HepG2 (cell line): ENCODE results near the gene NACC2. TPM values are rescaled to one million over a fixed set of nuclear protein-coding genes. Genes with fewer than 3 reads are reported as not detected.

Source experiments
- ATAC-seq: fragments of 200-7000 bp; cut with Tn5 transposase; 3 replicates; pipeline ENCODE4 v1.9.1; 2020; ENCODE audit warnings: mild to moderate bottlenecking, moderate library complexity
- BruUV-seq: library from RNA; stranded (reverse); fragments of 400-500 nt; replicated peaks from 2 replicates; lab custom pipeline; 2021; lab: Mats Ljungman, UMichigan
- CTCF ChIA-PET: fragments of 300-600 bp; formaldehyde crosslinking; extraction: SDS; loops from one replicate; lab custom pipeline; 2021; ENCODE audit warnings: low total read pairs, inconsistent platforms, low intra/inter-chr PET ratio; lab: Yijun Ruan, JAX
- POLR2A ChIA-PET: fragments of 350-600 bp; sonication (Branson Sonifier 250); formaldehyde crosslinking; loops from one replicate; lab custom pipeline; 2020; ENCODE audit warnings: antibody characterized with exemption, inconsistent platforms; lab: Yijun Ruan, JAX
- DNase-seq: peaks from one replicate; pipeline ENCODE4 v3.0.0-alpha.2; 2015; ENCODE audit warnings: low spot score
- FAIRE-seq: peaks from 3 replicates; lab custom pipeline; 2011; peaks lifted over from hg19 to GRCh38; lab: Jason Lieb, UNC
- H2AFZ ChIP-seq: one replicate; pipeline ENCODE4 v1.6.1; 2011; ENCODE audit warnings: low read length, inconsistent platforms
- H3K27ac ChIP-seq: fragments of 300-600 bp; 3 replicates; pipeline ENCODE4 v1.8.0; 2011; ENCODE audit warnings: mixed run types, mild to moderate bottlenecking, mixed read lengths, low read length, inconsistent platforms; ENCODE audit not compliant: insufficient read depth; ENCODE audit errors: extremely low read length
- H3K27me3 ChIP-seq, 2 experiments: fragments of 200-600 bp in 1 of 2; 2 replicates in 1 of 2; 3 replicates in 1 of 2; pipeline versions ENCODE4 v1.6.0 to v1.8.0; 2011; ENCODE audit warnings: low read length in 2 of 2, mild to moderate bottlenecking in 2 of 2, moderate library complexity in 2 of 2, inconsistent platforms in 1 of 2; ENCODE audit not compliant: insufficient read depth in 2 of 2, control insufficient read depth in 1 of 2
- H3K36me3 ChIP-seq, 2 experiments: fragments of 200-600 bp in 1 of 2; replicated peaks in 1 of 2; 2 replicates in 1 of 2; 3 replicates in 1 of 2; pipeline versions ENCODE4 v1.5.1 to v1.8.0; 2011; ENCODE audit warnings: low read length in 2 of 2, inconsistent platforms in 1 of 2; ENCODE audit not compliant: insufficient read depth in 2 of 2, control insufficient read depth in 1 of 2
- H3K4me1 ChIP-seq: 2 replicates; pipeline ENCODE4 v1.5.1; 2012; ENCODE audit warnings: low read length, inconsistent platforms; ENCODE audit not compliant: insufficient read depth
- H3K4me2 ChIP-seq: 2 replicates; pipeline ENCODE4 v1.6.0; 2011; ENCODE audit warnings: low read depth, low read length, inconsistent platforms
- H3K4me3 ChIP-seq, 3 experiments: fragments of 200-600 bp in 1 of 3; sonication (generic), shearing (Covaris generic) in 1 of 3; replicated peaks in 1 of 3; 2 replicates each; pipeline ENCODE4 v1.5.1; 2011 to 2016; ENCODE audit warnings: low read length in 3 of 3, inconsistent platforms in 2 of 3, low read depth in 2 of 3, mild to moderate bottlenecking in 2 of 3, control low read depth in 1 of 3, mixed read lengths in 1 of 3; ENCODE audit not compliant: insufficient read depth in 1 of 3
- H3K79me2 ChIP-seq: one replicate; pipeline ENCODE4 v1.6.1; 2011; ENCODE audit warnings: low read length, inconsistent platforms; ENCODE audit not compliant: insufficient read depth
- H3K9ac ChIP-seq: 2 replicates; pipeline ENCODE4 v1.6.0; 2011; ENCODE audit warnings: mild to moderate bottlenecking, low read depth, low read length, inconsistent platforms; ENCODE audit not compliant: insufficient read depth
- H3K9me3 ChIP-seq: 2 replicates; pipeline ENCODE4 v1.5.1; 2012; ENCODE audit warnings: mild to moderate bottlenecking, low read length
- H4K20me1 ChIP-seq: 2 replicates; pipeline ENCODE4 v1.6.0; 2011; ENCODE audit warnings: inconsistent platforms, mild to moderate bottlenecking, low read length, moderate library complexity; ENCODE audit not compliant: insufficient read depth
- EEA1 ChIP-seq: sonication (generic); formaldehyde crosslinking; IDR thresholded peaks from 2 replicates; pipeline ENCODE4 v1.5.1; 2020; ENCODE audit warnings: mild to moderate bottlenecking, missing genetic modification reagents, borderline replicate concordance
- ESRRA ChIP-seq: sonication (generic); formaldehyde crosslinking; IDR thresholded peaks from 2 replicates; pipeline ENCODE4 v1.5.1; 2020; ENCODE audit warnings: mild to moderate bottlenecking, low read depth, missing genetic modification reagents
- GATAD2A ChIP-seq: IDR thresholded peaks from 2 replicates; pipeline ENCODE4 v1.6.1; 2016
- JDP2 ChIP-seq: sonication (generic); formaldehyde crosslinking; IDR thresholded peaks from 2 replicates; pipeline ENCODE4 v1.8.1; 2022; ENCODE audit warnings: missing genetic modification reagents, borderline replicate concordance
- KDM6A ChIP-seq: IDR thresholded peaks from 2 replicates; pipeline ENCODE4 v1.6.1; 2016; ENCODE audit warnings: low read depth
- MEIS1 ChIP-seq: sonication (generic); formaldehyde crosslinking; IDR thresholded peaks from 2 replicates; pipeline ENCODE4 v1.9.0; 2021; ENCODE audit warnings: mild to moderate bottlenecking, missing genetic modification reagents, moderate library complexity, borderline replicate concordance
- MTA3 ChIP-seq: sonication (generic); formaldehyde crosslinking; IDR thresholded peaks from 2 replicates; pipeline ENCODE4 v1.4.0; 2020; ENCODE audit warnings: missing genetic modification reagents
- POLR2AphosphoS5 ChIP-seq: IDR thresholded peaks from 2 replicates; pipeline ENCODE4 v1.6.1; 2012; ENCODE audit warnings: low read depth, low read length
- RBM39 ChIP-seq: fragments of 200-400 bp; formaldehyde crosslinking; IDR thresholded peaks from one replicate; pipeline ENCODE4 v1.6.1; 2018; ENCODE audit warnings: antibody characterized with exemption, mild to moderate bottlenecking, low read depth, low read length; ENCODE audit not compliant: poor library complexity, severe bottlenecking
- RFX5 ChIP-seq: IDR thresholded peaks from 2 replicates; pipeline ENCODE4 v1.6.1; 2011; ENCODE audit warnings: low read depth, low read length, improper control_type of control experiment
- TCF7 ChIP-seq: sonication (generic); IDR thresholded peaks from 2 replicates; pipeline ENCODE4 v1.6.1; 2016; ENCODE audit warnings: antibody characterized with exemption, low read depth
- WIZ ChIP-seq: sonication (generic); formaldehyde crosslinking; IDR thresholded peaks from 2 replicates; pipeline ENCODE4 v1.5.1; 2020; ENCODE audit warnings: mild to moderate bottlenecking, missing genetic modification reagents
- ZBTB21 ChIP-seq: sonication (generic); formaldehyde crosslinking; IDR thresholded peaks from 2 replicates; pipeline ENCODE4 v1.4.0; 2020; ENCODE audit warnings: missing genetic modification reagents
- ZBTB3 ChIP-seq: sonication (generic); formaldehyde crosslinking; IDR thresholded peaks from 2 replicates; pipeline ENCODE4 v1.4.0; 2020; ENCODE audit warnings: low read depth, mild to moderate bottlenecking, moderate library complexity, missing genetic modification reagents, borderline replicate concordance
- ZFAT ChIP-seq: sonication (generic); formaldehyde crosslinking; conservative IDR thresholded peaks from 2 replicates; pipeline ENCODE4 v1.8.1; 2023; ENCODE audit warnings: missing genetic modification reagents, inconsistent platforms
- ZKSCAN8 ChIP-seq: IDR thresholded peaks from 2 replicates; pipeline ENCODE4 v1.6.1; 2016; ENCODE audit warnings: borderline replicate concordance, missing genetic modification reagents, missing compliant biosample characterization
- ZNF180 ChIP-seq: sonication (generic); formaldehyde crosslinking; IDR thresholded peaks from 2 replicates; pipeline ENCODE4 v1.4.0; 2020; ENCODE audit warnings: low read depth, missing genetic modification reagents, borderline replicate concordance
- ZNF251 ChIP-seq: sonication (generic); formaldehyde crosslinking; IDR thresholded peaks from 2 replicates; pipeline ENCODE4 v1.9.0; 2021; ENCODE audit warnings: mild to moderate bottlenecking, missing genetic modification reagents
- WGBS: methylation state at CpG from one replicate; pipeline ENCODE4 v1.1.6; 2017; ENCODE audit warnings: low lambda C conversion rate; 5-methylcytosine and 5-hydroxymethylcytosine counted together
- in situ Hi-C: cut with HindIII; loops from 2 replicates; pipeline ENCODE4 v1.10.0; 2017; ENCODE audit warnings: low pct_unique_long_range_greater_than_20kb; ENCODE audit not compliant: extremely low pct_ligation_motif_present
- intact Hi-C: fragments of 100-400 bp; cut with micrococcal nuclease; formaldehyde crosslinking; loops from one replicate; pipeline ENCODE4 v1.10.0; 2022; ENCODE audit not compliant: unreplicated experiment
- polyA plus RNA-seq, 8 experiments: library from polyadenylated mRNA; depleted of rRNA in 3 of 8; stranded (reverse) in 7 of 8; unstranded in 1 of 8; fragments of >200 nt; fragmentation: Illumina TruSeq in 4 of 8; extraction: Trizol in 4 of 8; gene quantifications; 2 replicates each; pipeline versions ENCODE4 v1.2.1 to v1.2.3, GENCODE V29; 2011 to 2016; ENCODE audit warnings: low read depth in 4 of 8, missing spikeins in 1 of 8, mixed read lengths in 1 of 8; ENCODE audit not compliant: insufficient read depth in 1 of 8
- total RNA-seq, 5 experiments: library from RNA; depleted of rRNA; stranded (reverse); fragments of >200 nt; fragmentation: Illumina TruSeq; extraction: Trizol; gene quantifications; 2 replicates each; pipeline ENCODE4 v1.2.3, GENCODE V29; 2016; ENCODE audit warnings: low read depth in 1 of 5
- TF ChIP-seq, protein P1 (sequence below): sonication (generic); formaldehyde crosslinking; IDR thresholded peaks from 2 replicates; pipeline ENCODE4 v1.4.0; 2020; ENCODE audit warnings: missing genetic modification reagents
- TF ChIP-seq, protein P2 (sequence below): sonication (generic); formaldehyde crosslinking; IDR thresholded peaks from 2 replicates; pipeline ENCODE4 v1.4.0; 2020; ENCODE audit warnings: missing genetic modification reagents
- TF ChIP-seq, protein P3 (sequence below): sonication (generic); formaldehyde crosslinking; IDR thresholded peaks from 2 replicates; pipeline ENCODE4 v1.5.1; 2020; ENCODE audit warnings: mild to moderate bottlenecking, missing genetic modification reagents

NACC2 gene
- total and polyA plus RNA-seq, 2 of the 13 experiments (the other 11 are each of a cell fraction or from before 2014, with no cell fraction given): 5.9 to 12.3 TPM

DNA sequence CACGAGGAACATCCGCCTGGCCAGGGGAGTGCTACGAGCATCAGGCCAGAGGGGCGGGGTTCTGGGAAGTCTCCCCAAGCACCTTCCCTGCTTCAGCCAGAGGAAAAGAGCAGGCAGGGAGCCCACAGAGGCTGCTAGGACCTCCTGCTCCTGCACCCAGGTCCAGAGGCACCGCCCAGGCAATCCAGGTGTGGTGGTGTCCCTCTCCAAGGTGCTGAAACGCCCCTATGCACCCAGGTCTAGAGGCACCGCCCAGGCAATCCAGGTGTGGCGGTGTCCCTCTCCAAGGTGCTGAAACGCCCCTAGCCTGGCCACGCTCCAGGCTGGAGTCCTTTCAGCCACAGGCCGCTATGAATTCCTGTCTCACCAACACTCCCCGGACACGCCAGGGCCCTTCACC, 123.2 kb downstream of the NACC2 start:
- ChIA-PET CTCF (no interaction called here), POLR2A (no interaction called here)
- peak; percentile 42 for FAIRE-seq
- Histone ChIP-seq H3K4me2 (no peak overlapping the region), H3K4me3 (no peak overlapping the region), H3K79me2 (no peaks in the 10 kb centered on the region), H3K9me3 (no peaks in the 10 kb centered on the region), H3K4me1 (no peaks in the 10 kb centered on the region), H2AFZ (no peak overlapping the region), H3K9ac (no peak overlapping the region), H3K36me3 (no peaks in the 10 kb centered on the region), H3K27me3 (peaks cover 2 to 26% of the 10 kb centered on the region in 2 experiments; a peak in 3 of 5 replicates), H4K20me1 (peaks cover 10% of the 10 kb centered on the region; the same call in 1 of the 2 replicates), H3K27ac (no peak overlapping the region)
- no TSS peak for BruUV-seq
- intact Hi-C loops: no loop called here
- ATAC-seq: peak; percentile 67
- WGBS: 7% methylated on average over 3 of the region's 13 CpGs
- peak; percentile 71 for DNase-seq
- in situ Hi-C loops: no loop called here
- peak; percentile 79; the same call in 1 of the 2 replicates for TF ChIP-seq ZBTB3 (CRISPR knock-in tag)
- peak; percentile 100 for TF ChIP-seq WIZ (CRISPR knock-in tag)
- peak; percentile 86 for TF ChIP-seq ZKSCAN8 (CRISPR knock-in tag)
- no peak for TF ChIP-seq TCF7
- peak; percentile 99 for TF ChIP-seq EEA1
- peak; percentile 94 for TF ChIP-seq ZFAT
- no peak for TF ChIP-seq RFX5
- peak; percentile 98 for TF ChIP-seq JDP2 (CRISPR knock-in tag)
- TF ChIP-seq, protein P1, sequence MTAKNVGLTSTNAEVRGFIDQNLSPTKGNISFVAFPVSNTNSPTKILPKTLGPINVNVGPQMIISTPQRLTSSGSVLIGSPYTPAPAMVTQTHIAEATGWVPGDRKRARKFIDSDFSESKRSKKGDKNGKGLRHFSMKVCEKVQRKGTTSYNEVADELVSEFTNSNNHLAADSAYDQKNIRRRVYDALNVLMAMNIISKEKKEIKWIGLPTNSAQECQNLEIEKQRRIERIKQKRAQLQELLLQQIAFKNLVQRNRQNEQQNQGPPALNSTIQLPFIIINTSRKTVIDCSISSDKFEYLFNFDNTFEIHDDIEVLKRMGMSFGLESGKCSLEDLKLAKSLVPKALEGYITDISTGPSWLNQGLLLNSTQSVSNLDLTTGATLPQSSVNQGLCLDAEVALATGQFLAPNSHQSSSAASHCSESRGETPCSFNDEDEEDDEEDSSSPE (CRISPR knock-in tag): peak; percentile 57
- peak; percentile 93; the same call in 1 of the 2 replicates for TF ChIP-seq ZNF251 (CRISPR knock-in tag)
- TF ChIP-seq, protein P2, sequence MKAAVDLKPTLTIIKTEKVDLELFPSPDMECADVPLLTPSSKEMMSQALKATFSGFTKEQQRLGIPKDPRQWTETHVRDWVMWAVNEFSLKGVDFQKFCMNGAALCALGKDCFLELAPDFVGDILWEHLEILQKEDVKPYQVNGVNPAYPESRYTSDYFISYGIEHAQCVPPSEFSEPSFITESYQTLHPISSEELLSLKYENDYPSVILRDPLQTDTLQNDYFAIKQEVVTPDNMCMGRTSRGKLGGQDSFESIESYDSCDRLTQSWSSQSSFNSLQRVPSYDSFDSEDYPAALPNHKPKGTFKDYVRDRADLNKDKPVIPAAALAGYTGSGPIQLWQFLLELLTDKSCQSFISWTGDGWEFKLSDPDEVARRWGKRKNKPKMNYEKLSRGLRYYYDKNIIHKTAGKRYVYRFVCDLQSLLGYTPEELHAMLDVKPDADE (CRISPR knock-in tag): peak; percentile 98
- TF ChIP-seq, protein P3, sequence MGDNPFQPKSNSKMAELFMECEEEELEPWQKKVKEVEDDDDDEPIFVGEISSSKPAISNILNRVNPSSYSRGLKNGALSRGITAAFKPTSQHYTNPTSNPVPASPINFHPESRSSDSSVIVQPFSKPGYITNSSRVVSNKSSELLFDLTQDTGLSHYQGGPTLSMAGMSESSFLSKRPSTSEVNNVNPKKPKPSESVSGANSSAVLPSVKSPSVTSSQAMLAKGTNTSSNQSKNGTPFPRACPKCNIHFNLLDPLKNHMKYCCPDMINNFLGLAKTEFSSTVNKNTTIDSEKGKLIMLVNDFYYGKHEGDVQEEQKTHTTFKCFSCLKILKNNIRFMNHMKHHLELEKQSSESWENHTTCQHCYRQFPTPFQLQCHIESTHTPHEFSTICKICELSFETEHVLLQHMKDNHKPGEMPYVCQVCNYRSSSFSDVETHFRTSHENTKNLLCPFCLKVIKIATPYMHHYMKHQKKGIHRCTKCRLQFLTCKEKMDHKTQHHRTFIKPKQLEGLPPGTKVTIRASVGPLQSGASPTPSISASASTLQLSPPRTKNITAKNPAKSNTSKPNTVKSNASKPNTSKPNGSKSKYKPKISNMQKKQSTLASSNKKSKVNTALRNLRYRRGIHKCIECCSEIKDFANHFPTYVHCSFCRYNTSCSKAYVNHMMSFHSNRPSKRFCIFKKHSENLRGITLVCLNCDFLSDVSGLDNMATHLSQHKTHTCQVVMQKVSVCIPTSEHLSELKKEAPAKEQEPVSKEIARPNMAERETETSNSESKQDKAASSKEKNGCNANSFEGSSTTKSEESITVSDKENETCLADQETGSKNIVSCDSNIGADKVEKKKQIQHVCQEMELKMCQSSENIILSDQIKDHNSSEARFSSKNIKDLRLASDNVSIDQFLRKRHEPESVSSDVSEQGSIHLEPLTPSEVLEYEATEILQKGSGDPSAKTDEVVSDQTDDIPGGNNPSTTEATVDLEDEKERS (CRISPR knock-in tag): peak; percentile 98
- no peak for TF ChIP-seq POLR2AphosphoS5
- peak; percentile 89; the same call in 1 of the 2 replicates for TF ChIP-seq MTA3 (CRISPR knock-in tag)
- TF ChIP-seq KDM6A (CRISPR knock-in tag): 0 out of 2 replicates have a peak, but pooled peaks have one; percentile 27
- no peak for TF ChIP-seq RBM39
- peak; percentile 97; the same call in 1 of the 2 replicates for TF ChIP-seq ZNF180 (CRISPR knock-in tag)
- TF ChIP-seq MEIS1 (CRISPR knock-in tag): peak; percentile 89
- peak; percentile 80; the same call in 1 of the 2 replicates for TF ChIP-seq ZBTB21 (CRISPR knock-in tag)
- TF ChIP-seq ESRRA (CRISPR knock-in tag): peak; percentile 91
- peak; percentile 87 for TF ChIP-seq GATAD2A (CRISPR knock-in tag)
